ENCODE data around the gene DRD3.

GRCh38 chr3:114101101-114101500 lies 77.8 kb downstream of the DRD3 start:
- TF ChIP-seq CTCF (IDR thresholded peaks at IDR 0.05) (no peak), POLR2A (IDR thresholded peaks at IDR 0.05) (no peak)
